Peyer's patch (tissue), 4 donors: Measurements from ENCODE around the gene CXCL6.

ENCODE experiments used
- CTCF ChIP-seq, 6 experiments: fragments of 450-650 bp in 4 of 6; fragments of 200-600 bp in 2 of 6; sonication (generic) in 1 of 6; IDR thresholded peaks; one replicate each; pipeline ENCODE4 v1.5.1; 2017 to 2019; ENCODE audit warnings: antibody characterized with exemption in 6 of 6, mild to moderate bottlenecking in 3 of 6, moderate library complexity in 1 of 6
- POLR2A ChIP-seq, 2 donors: fragments of 450-650 bp; IDR thresholded peaks; one replicate each; pipeline ENCODE4 v1.5.1; 2017; ENCODE audit warnings: antibody characterized with exemption in 2 of 2, mild to moderate bottlenecking in 2 of 2, moderate library complexity in 2 of 2

- TF ChIP-seq CTCF (IDR thresholded peaks at IDR 0.05) (no peak), POLR2A (IDR thresholded peaks at IDR 0.05) (no peak)
These were observed 15.2 kb upstream of the CXCL6 start for GRCh38 chr4:73821325-73821724.
